Keratinocyte (primary cell): ENCODE measurements around the gene CD37.

ENCODE experiments used
- CTCF ChIP-seq, 3 experiments: IDR thresholded peaks in 1 of 3; conservative IDR thresholded peaks in 1 of 3; optimal IDR thresholded peaks in 1 of 3; 2 replicates in 2 of 3; 3 replicates in 1 of 3; pipeline versions ENCODE3 to v1.5.1; 2011; ENCODE audit warnings: low read length in 3 of 3, mild to moderate bottlenecking in 3 of 3, moderate library complexity in 2 of 3, control low read depth in 1 of 3, inconsistent platforms in 1 of 3; ENCODE audit not compliant: insufficient read depth in 2 of 3; ENCODE audit errors: extremely low read depth in 1 of 3
- EZH2 ChIP-seq: IDR thresholded peaks from one replicate; pipeline ENCODE4 v1.6.1; 2012; ENCODE audit warnings: inconsistent platforms, mild to moderate bottlenecking, low read length, moderate library complexity

- TF ChIP-seq EZH2 (no peak), CTCF (optimal IDR thresholded peaks at IDR 0.05 in 1 of 3, IDR thresholded peaks at IDR 0.05 in 1 of 3, conservative IDR thresholded peaks at IDR 0.05 in 1 of 3; ENCODE audit: extremely low read depth in 1 of 3, insufficient read depth in 2 of 3, low read length in 3 of 3) (no peak)
Observed at GRCh38 chr19:49335071-49335783, at the start of gene CD37.
